Stimulated activated CD4-positive, alpha-beta T cell treated with anti-CD3 and anti-CD28 coated beads, Interleukin-4, amount 100 ng/mL, for 48 hours (primary cell): ENCODE measurements around the gene PLAAT1.

Experiments used
- DNase-seq, 2 donors: peaks; one replicate each; pipeline ENCODE4 v3.0.0-alpha.2; 2020; ENCODE audit warnings: low read depth in 2 of 2

PLAAT1 gene

GRCh38 chr3:193253986-193254660 lies 13.1 kb downstream of the PLAAT1 start:
- no peak for DNase-seq

DNA sequence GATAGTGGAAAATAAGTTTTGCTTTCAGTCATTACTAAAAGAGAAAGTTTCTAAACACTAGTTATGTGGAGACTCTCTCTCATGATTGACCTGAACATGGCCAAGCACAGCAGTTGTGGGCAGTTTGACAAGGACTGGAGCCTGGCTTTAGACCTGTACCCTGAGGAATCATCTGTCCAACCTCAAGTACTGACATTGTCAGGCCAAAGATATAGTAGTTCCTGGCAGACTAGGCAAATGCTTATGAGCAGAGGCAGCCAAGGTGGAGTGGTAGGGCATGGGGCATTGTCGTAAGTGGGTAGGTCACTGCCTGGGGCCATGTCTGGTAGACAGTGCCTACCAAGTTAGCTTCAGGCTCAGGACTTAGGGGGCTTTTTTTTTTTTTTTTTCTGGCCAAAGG lies 20.9 kb downstream of the PLAAT1 start:
- no peak for DNase-seq

GRCh38 chr3:193262707-193263106 lies 21.7 kb downstream of the PLAAT1 start:
- no peak for DNase-seq

- no peak for DNase-seq
These were observed 28.5 kb downstream of the PLAAT1 start for GRCh38 chr3:193269343-193270028.

- no peak for DNase-seq
These were observed 29.4 kb downstream of the PLAAT1 start for GRCh38 chr3:193270451-193270850.

DNA sequence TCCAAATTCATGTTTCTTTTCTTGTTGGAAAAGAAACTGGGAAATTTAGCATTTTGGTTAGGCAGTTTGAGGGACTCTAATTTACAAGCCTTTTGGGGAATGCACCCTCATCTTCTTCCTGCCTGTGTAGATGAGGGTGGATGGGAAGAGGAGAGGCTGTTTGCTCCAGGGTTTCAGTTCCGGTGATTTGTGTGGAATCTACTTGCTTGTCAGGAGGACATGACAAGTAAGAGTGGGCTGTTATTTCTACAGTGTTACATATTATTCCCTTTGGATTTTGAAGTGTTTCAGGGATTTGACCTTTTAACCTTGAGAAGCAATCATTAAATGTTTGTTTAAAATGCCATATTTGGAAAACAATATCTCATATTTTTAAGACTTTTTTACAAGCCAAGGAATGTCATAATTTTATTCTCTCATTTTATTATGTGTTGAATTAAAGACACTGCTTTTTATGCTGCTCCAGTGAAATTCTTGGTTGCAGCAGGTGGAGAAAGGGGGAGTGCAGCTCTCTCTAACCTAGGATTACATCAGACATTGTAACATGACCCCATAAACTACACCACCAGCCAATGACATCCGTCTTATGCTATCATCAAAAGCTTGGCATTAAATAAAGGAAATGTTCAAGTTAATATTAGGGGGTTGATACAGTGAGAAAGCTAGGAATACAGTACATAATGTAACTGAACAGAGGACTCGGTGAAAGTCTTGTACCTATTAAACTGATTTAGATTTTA lies 30.2 kb downstream of the PLAAT1 start:
- DNase-seq: no peak

- DNase-seq: no peak
These were observed 51.4 kb downstream of the PLAAT1 start for GRCh38 chr3:193292386-193292785.

DNA sequence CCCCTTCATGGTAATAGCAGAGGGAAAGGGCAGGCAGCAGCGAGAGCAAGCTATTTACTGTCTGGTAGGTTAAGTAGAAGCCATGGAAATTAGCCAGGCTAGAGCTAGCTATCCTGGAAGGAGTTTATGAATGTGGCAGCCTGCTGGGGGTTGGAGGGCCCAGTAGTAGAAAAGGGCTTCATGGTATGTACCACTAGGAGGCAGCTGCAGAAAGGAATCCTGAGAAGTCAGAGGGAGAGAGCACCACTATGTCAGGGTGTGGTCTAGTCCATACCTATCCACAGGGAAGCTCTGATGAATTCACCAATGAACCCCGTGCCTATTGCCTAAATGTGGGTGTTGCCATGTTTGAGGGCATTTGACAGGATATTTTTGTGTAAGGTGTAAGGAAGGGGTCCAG lies 55.0 kb downstream of the PLAAT1 start:
- DNase-seq: no peak

- DNase-seq: no peak
These were observed 56.4 kb downstream of the PLAAT1 start for GRCh38 chr3:193297421-193297820.

- no peak for DNase-seq
These were observed 60.4 kb downstream of the PLAAT1 start for GRCh38 chr3:193301433-193301832.

- no peak for DNase-seq
These were observed 64.3 kb downstream of the PLAAT1 start for GRCh38 chr3:193305356-193305755.

- no peak for DNase-seq
These were observed 70.1 kb downstream of the PLAAT1 start for GRCh38 chr3:193310914-193311723.

DNA sequence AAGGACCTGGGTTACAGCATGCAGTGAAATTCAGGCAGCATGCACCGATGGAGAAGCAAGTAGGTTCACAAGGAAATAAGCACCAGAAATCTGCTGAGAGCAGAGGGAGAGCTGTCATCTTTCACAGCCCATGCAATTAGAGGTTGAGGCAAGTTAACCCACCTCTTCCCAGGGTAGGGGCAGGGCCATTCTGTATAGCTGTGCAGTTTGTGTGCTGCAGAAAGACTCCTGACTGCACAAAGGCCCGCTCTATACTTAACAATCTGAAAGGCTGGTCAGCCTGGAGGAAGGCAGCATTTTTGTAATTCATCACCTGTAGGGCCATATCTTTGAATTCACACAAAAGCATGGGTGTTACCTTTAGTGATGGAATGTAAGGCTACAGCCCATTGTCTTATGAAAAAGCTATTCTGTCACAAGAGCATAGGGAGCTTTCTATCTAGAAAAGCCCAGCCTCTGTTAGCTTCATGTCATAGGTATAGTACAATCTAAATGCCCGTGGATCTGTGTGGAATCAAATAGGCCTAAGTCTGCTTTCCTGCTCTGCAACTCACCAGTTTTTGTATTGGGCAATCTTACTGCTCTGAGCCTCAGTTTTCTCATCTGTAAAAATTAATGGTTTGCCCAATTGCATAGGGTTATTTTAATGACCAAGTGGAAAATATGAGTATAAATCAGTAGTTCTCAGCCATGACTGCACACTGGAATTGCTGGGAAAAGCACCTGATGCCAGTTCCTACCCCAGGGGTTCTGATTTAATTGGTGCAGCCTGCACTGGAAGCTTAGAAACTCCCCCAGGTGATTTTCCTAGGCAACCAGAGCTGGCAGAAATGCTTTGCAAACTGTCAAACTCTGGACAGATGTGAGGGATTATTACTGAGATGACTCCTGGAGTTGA lies 72.3 kb downstream of the PLAAT1 start:
- no peak for DNase-seq

- no peak for DNase-seq
These were observed 73.1 kb downstream of the PLAAT1 start for GRCh38 chr3:193314161-193314560.

DNA sequence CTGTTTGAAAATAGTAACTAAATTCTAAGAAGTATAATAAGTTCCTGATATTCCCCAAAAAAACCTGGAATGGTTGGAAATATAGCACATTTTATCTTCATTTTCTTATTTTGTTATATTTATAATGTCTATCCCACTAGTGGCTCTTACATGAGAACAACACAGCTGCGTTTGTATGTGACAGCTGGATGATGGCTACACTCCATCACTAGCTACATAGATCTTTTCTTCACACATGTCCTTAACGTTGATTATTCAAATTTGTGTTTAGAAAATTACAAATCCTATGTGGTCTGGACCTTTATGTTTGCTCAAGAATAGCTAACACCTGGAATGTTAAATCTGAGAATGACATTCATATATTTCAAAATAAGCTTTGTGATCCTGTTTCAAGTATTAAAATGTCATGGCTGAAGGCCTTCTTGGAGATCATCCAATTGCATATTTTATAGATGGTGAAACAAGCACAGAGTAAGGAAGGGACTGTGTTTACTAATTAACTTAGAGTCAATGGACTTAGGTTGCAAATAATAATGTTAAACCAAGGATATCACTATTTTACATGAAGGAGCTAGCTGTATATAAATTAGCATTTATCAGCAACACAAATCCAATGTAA lies 76.8 kb downstream of the PLAAT1 start:
- DNase-seq: no peak
